Measurements from ENCODE around the gene KIF5B.
"Not testable (repeated sequence)": the region's sequence is repeated elsewhere in the genome, so short reads cannot be mapped to it uniquely, and the experiment has no call there.

GRCh38 chr10:31987786-31988185 is 68.4 kb downstream of the KIF5B start:
- TF ChIP-seq EZH2 (IDR thresholded peaks at IDR 0.05); POLR2AphosphoS5 (IDR thresholded peaks at IDR 0.05; ENCODE audit: borderline replicate concordance, low read depth, low read length): not testable (repeated sequence)
